DMS153 treated with DMSO at 0.1 percent for 48 hours (cell line): ENCODE data around the gene FAM72C.
"Not testable (repeated sequence)": the region's sequence is repeated elsewhere in the genome, so short reads cannot be mapped to it uniquely, and the experiment has no call there.

Experiments used
- DNase-seq: peaks from one replicate; lab custom pipeline; 2025; ENCODE audit not compliant: unreplicated experiment; lab: John Stamatoyannopoulos, UW

Gene FAM72C

GRCh38 chr1:143918552-143918951, 53.2 kb downstream of the FAM72C start:
- not testable (repeated sequence) for DNase-seq

DNA sequence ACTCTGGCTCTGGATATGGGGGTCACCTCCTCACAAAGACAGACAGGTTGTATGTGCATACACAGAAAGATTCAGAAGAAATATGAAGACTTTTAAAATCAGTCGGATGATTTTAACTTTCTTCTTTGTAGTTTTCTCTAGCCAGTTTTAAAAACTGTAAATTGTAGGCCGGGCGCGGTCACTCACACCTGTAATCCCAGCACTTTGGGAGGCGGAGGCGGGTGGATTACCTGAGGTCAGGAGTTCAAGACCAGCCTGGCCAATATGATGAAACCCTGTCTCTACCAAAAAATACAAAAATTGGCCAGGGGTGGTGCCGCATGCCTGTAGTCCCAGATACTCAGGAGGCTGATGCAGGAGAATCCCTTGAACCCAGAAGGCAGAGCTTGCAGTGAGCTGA, 58.1 kb downstream of the FAM72C start:
- not testable (repeated sequence) for DNase-seq
